ENCODE measurements around the gene CYP46A1.

Gene CYP46A1

DNA sequence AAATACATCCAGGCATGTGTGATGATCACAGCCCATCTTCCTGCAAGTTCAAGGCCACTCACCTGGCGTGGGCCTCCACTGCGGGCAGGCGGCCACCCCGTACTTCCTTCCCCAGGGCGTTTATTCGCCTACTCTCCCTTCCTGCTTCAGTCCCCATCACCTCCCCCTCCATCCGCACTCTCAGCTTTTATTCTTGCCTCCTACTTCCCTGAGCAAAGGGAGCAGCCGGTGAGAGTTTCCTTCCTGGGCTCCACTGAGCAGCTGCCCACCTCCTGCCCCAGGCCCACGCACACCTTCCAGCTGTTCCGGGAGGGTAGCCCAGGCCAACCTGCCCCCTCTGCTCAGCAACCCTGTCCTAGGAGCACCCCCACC is 4.1 kb downstream of the CYP46A1 start:
- no peak for DNase-seq (ENCODE audit: low read depth)

GRCh38 chr14:99688629-99689028 is 4.5 kb downstream of the CYP46A1 start:
- no peak for DNase-seq (ENCODE audit: low read depth)

DNA sequence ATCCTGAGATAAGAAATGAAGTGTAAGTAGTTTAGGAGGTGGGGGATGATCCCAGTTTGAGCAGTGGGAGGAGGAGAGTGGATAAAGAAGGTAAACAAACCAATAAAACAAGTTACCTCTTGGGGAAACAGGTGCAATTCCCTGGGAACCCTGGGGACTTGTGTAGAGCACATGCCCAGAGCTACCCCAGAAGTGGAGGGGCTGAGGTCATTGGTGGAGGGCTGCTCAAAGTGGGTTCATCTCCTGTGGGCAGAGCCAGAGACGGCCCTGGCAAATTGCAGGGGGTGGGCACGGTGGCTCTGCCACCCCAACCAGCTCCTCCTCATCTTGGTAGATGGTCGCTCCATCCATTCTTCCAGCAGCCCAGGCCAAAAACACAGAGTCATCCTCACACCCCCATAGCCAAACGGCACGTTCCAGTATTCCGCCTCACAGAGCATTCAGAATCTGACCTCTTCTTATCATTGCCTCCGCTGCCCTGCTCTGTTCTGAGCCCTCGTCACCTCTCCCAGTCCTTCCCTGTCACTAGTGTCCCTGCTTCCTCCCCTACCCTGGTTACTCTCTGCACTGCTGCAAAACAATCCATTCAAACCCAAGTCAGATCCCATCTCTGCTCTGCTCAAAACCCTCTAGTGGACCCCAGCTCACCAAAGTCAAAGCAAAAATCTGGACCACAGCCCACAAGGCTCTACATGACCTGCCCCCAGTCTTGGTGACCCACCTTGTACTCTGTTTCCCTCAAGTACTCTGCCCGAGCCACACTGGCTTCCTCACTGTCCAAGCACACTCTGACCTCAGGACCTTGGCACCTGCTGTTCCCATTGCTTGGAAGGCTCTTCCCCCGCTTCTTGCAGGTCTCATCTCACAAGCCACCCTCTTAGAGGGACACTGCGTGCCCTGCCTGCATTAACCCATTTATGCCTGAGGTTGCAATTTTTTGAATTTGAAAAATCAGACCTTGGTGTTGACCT is 5.5 kb downstream of the CYP46A1 start:
- DNase-seq (ENCODE audit: low read depth), result no peak

DNA sequence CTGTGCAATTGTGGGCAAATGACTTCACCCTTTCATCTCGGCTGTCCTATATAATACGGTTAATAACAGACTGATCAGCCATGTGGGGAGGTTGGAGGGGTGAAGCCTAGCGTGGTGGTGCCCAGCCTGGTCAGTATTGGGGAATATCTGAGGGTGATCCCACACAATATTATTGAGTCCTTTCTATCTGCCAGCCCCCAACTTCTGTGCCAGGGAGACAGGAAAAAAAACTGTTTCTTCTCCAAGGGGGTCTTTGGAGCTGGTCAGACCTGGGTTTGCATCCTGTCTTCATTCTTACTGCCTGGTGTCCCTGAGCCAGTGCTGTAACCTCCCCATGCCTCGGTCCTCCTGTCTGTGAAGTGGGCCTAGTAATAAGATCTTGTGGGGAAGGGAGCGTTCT is 6.5 kb downstream of the CYP46A1 start:
- no peak for DNase-seq (ENCODE audit: low read depth)

DNA sequence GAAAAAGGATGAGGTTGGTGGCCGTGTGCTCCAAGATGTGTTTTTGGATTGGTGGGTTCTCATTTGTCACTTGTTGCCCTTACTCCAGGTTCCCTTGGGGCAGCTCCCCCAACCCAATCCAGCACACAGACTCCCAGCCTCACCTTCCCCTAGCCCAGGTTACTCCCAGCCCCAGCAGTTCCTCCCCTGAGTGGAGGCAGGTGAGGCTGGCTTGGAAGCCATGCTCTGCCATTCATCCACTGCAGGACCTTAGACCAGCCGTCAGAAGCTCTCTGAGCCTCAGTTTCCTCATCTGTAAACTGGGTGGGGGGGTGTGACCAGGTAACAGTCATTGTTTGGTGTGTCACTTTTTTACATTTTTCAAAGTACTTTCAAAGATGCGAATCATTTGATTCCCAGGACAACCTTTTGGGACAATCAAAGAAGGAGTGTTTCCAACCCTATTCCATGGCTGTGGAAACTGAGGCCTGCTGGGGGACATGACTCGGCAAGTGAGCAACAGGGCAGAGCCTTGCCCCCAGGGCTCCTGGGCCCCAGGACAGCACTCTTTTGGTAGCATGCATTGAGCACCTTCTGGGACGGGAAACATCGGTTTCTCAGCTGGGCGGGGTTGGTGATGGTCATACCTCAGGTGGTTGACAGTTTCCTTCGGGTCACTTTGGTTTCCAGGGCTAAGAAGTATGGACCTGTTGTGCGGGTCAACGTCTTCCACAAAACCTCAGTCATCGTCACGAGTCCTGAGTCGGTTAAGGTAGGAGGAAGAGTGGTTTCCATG is 7.2 kb downstream of the CYP46A1 start:
- no peak for DNase-seq (ENCODE audit: low read depth)

DNA sequence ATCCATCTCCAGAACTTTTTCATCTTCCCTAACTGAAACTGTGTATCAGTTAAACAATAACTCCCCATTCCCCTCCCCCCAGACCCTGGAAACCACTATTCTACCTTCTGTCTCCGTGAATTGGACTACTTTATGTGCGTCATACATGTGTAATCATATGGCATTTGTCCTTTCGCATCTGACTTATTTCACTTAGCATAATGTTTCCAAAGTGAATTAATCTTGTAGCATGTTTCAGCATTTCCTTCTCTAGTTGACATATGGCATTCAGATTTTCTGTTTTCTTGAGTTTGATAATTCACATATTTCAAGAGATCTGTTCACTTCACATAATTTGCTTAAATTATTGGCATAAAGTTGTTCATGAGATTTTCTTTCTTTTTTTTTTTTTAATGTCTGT is 9.8 kb downstream of the CYP46A1 start:
- no peak for DNase-seq (ENCODE audit: low read depth)

DNA sequence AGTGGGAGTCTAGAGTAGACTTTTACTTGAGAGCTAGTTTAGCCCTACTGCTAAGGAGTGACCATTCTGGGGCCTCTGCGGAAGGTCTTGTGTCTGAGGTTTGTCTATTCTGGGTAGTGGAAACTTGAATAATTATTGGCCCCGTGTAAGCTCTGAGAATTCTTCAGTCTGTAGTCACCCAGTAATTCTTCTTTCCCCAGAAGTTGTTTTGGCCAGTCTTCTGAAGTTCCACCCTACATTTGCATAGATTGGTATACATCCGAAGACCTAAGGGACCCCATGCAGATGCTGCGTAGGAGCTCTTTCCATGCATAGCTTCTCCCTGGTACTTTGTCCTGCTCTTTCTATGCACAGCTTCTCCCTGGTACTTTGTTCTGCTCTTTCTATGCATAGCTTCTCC is 12.8 kb downstream of the CYP46A1 start:
- DNase-seq (ENCODE audit: low read depth), result no peak

DNA sequence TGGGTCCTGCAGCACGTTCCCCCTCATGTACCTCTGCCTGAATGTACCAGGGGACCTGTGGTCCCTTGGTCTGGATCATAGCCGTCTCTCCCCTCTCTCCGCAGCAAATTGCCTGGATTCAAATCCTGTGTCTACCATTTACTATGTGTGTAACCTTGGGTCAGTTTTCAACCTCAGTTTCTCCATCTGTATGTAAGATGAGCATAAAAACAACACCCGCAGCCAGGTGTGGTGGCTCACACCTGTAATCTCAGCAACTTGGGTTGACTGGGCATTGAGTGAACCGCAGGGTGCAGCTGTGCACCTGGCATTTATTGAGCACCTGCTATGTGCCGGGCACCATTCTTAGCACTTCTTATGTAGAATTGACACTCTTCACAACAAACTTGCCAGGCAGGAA is 14.1 kb downstream of the CYP46A1 start:
- DNase-seq (ENCODE audit: low read depth), result no peak

DNA sequence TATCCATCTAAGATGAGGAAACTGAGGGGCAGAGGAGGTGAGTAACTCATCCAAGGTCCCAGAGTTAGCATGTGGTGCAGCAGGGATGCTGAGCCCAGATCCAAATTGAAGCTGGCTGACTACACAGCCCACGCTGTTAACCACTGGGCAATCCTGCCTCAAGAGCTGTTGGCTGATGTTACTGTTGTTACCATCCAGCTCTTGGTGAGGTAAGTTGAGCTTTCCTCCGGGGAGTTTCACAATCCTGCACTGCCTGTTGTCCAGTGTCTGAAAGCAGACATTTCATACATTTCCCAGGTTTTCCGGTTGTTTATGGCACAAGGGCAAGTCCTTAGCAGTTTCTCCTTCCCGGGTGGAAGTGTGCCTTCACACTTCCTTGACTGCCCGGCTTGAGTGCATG is 14.5 kb downstream of the CYP46A1 start:
- DNase-seq (ENCODE audit: low read depth), result no peak

GRCh38 chr14:99699085-99699760 is 15.1 kb downstream of the CYP46A1 start:
- DNase-seq (ENCODE audit: low read depth), result no peak

DNA sequence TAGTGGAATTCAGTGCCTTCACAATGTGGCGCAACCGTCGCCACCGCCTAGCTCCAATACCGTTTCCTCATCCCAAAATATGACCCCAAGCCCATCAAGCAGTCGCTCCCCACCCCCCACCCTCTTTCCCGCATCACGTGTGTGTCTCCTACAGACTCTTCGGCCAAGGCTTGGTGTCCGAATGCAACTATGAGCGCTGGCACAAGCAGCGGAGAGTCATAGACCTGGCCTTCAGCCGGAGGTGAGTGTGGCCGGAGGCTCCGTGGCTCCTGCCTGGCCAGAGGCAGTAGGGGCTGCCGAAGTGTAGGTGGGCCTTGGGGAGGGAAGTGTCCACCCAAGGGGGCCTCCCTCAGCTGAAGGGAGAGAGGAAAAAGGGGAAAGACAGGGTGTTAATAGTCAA is 15.8 kb downstream of the CYP46A1 start:
- DNase-seq (ENCODE audit: low read depth), result no peak

DNA sequence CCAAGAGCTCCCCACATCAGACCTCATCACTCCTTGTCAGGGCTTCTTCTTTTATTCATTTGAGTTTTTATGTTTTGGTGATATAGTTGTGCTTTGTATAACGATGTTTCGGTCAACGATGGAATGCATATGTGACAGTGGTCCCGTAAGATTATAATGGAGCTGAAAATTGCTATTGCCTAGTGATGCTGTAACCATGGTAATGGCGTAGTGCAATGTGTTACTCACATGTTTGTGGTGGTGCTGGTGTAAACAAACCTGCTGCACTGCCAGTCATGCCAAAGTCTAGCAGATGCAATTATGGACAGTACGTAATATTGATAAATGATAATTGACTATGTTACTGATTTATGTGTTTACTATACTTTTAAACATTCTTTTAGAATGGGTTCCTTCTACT is 16.3 kb downstream of the CYP46A1 start:
- DNase-seq (ENCODE audit: low read depth), result no peak

DNA sequence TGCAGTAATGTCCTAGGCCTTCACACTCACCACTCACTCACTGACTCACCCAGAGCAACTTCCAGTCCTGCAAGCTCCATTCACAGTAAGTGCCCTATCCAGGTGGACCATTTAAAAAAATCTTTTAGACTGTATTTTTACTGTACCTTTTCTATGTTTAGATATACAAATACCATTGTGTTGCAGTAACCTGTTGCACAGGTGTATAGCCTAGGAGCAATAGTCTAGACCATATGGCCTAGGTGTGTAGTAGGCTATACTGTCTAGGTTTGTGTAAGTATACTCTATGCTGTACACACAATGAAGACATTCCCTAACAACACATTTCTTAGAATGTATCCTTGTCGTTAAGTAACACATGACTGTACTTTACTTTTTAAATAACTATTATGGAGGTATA is 17.2 kb downstream of the CYP46A1 start:
- DNase-seq (ENCODE audit: low read depth), result no peak

DNA sequence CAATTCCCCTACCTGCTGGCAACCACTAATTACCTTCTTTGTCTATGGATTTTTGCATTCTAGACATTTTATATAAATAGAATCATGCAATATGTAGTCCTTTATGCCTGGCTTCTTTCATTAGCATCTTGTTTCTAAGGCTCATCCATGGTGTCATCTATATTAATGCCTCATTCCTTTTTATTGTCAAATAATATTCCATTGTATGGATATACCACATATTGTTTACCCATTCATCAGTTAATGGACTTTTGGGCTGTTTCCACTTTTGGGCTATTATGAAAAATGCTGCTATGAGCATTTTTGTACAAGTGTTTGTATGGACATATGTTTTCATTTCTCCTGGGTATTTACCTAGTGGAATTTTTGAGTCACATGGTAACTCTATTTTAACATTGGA is 18.0 kb downstream of the CYP46A1 start:
- no peak for DNase-seq (ENCODE audit: low read depth)

DNA sequence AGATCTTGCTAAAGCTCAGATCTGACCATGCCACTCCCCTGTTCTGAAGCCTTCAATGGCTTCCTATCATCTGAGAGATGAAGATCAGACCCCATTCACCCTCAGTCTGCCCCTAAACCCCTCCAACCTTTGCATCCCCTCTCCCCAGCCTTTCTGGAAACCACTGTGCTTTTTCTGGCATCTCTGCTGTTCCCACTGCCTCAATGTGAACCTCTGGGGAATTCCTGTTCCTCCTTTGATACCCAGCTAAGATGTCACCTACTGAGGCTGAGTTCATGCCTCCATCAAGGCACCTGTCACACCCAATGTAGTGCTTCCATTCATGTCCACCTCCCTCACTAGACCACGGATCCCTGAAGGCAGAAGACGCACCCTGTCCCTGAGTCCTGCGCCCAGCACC is 19.3 kb downstream of the CYP46A1 start:
- DNase-seq (ENCODE audit: low read depth), result no peak

DNA sequence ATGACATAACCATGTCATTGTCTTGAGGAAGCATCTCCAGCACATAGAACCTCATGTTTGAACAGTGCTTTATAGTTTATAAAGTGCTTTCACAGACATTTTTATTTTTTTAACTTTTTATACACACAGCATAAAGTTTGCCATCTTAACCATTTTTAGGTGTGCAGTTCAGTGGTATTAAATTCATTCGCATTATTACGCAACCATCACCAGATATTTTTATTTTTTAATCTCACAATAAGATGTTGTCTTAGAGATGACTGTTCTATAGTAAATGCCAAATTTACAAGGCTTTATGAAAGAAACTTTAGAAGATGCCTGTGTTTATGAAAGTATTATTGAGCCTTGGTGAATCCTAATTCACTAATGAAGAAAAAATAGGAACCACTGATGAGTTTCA is 19.9 kb downstream of the CYP46A1 start:
- DNase-seq (ENCODE audit: low read depth), result no peak

DNA sequence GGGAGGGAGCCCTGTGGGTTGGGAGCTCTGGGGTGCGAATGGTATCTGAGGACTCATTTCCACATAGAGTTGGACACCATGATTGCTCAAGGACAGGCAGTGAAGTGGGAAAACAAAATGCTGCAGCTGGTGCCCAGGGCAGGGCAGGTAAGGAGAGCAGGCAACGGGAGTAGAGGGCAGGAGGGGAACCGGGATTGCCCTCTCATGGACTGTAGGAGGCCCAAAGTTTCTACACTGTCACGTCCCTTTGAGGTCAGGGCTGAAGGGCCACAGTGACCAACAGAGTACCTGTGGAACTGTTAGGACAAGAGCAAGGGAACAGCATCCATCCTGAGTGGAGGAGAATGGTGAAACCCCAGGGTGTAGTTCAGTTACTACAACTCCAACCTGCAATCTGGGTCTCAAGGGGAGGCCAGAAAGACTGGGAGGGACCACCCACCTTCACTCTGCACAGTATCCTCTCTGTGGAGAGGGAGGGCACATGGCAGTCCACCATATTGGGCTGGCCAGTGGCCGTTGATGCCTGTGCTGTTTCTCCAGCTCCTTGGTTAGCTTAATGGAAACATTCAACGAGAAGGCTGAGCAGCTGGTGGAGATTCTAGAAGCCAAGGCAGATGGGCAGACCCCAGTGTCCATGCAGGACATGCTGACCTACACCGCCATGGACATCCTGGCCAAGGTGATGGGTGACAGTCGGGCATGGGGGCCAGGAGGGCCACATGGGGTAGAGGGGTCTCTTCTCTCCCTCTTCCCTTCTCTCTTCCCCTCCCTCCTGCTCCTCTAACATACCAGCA is 22.2 kb downstream of the CYP46A1 start:
- DNase-seq (ENCODE audit: low read depth), result no peak

- DNase-seq (ENCODE audit: low read depth), result no peak
Measured at GRCh38 chr14:99707420-99707819, 23.3 kb downstream of the CYP46A1 start.

DNA sequence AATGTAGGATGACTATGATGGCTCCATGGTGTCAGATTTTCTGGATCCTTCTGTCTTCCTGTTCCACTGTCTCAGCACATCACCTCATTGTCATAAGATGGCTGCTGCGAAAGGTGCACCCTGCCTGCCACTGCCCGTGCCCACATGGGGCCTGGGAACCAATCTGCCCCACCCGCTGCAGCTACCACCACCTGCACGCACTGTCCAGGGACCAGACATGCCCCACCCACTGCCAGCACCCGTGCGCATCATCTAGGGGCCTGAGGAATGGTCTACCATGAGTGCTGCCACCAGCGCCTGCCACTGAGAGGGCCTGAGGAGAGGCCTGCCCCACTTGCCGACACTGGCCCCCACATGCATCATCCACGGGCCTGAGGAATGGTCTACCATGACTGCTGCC is 23.8 kb downstream of the CYP46A1 start:
- no peak for DNase-seq (ENCODE audit: low read depth)

GRCh38 chr14:99708449-99708848 is 24.4 kb downstream of the CYP46A1 start:
- no peak for DNase-seq (ENCODE audit: low read depth)

GRCh38 chr14:99713972-99714371 is 29.9 kb downstream of the CYP46A1 start:
- no peak for DNase-seq (ENCODE audit: low read depth)

Measured in activated T-cell treated with anti-CD3 and anti-CD28 coated beads for 48 hours (primary cell).